Measurements from ENCODE around the gene CLPSL2. TPM values are rescaled to one million over a fixed set of nuclear protein-coding genes. Genes with fewer than 3 reads are reported as not detected.

Gene CLPSL2
- total RNA-seq, 1 donor: not detected

GRCh38 chr6:35775031-35775430, 1.4 kb upstream of the CLPSL2 start:
- H3K4me3 ChIP-seq (ENCODE audit: low read depth, low read length): no peak overlapping the region
- no peak for DNase-seq (ENCODE audit: low read depth)
- TF ChIP-seq CTCF (IDR thresholded peaks at IDR 0.05; ENCODE audit: insufficient read depth, low read depth, low read length): no peak

- no peak for TF ChIP-seq CTCF (IDR thresholded peaks at IDR 0.05; ENCODE audit: insufficient read depth, low read depth, low read length)
- no peak for DNase-seq (ENCODE audit: low read depth)
- no peak overlapping the region for H3K4me3 ChIP-seq (ENCODE audit: low read depth, low read length)
Measured at GRCh38 chr6:35777356-35778102, 1.1 kb downstream of the CLPSL2 start.

GRCh38 chr6:35778437-35778836, 2.0 kb downstream of the CLPSL2 start:
- no peak for TF ChIP-seq CTCF (IDR thresholded peaks at IDR 0.05; ENCODE audit: insufficient read depth, low read depth, low read length)
- no peak overlapping the region for H3K4me3 ChIP-seq (ENCODE audit: low read depth, low read length)

GRCh38 chr6:35780719-35781118, 4.3 kb downstream of the CLPSL2 start, which contains the start of gene CLPSL1:
TSS of gene CLPSL1 (plus strand) at chr6:35781019. CDS start at chr6:35781111, 92 bp downstream.
- TF ChIP-seq CTCF (IDR thresholded peaks at IDR 0.05; ENCODE audit: insufficient read depth, low read depth, low read length): no peak
- H3K4me3 ChIP-seq (ENCODE audit: low read depth, low read length): no peak within 1 kb of the TSS
- no peak for DNase-seq (ENCODE audit: low read depth)

More at GRCh38 chr6:35778437-35778836, 2.0 kb downstream of the CLPSL2 start:
- no peak for DNase-seq (ENCODE audit: low read depth)

GRCh38 chr6:35781290-35781689, 4.9 kb downstream of the CLPSL2 start:
- no peak overlapping the region for H3K4me3 ChIP-seq (ENCODE audit: low read depth, low read length)
- no peak for DNase-seq (ENCODE audit: low read depth)
- no peak for TF ChIP-seq CTCF (IDR thresholded peaks at IDR 0.05; ENCODE audit: insufficient read depth, low read depth, low read length)

GRCh38 chr6:35782424-35782823, 6.0 kb downstream of the CLPSL2 start:
- no peak for TF ChIP-seq CTCF (IDR thresholded peaks at IDR 0.05; ENCODE audit: insufficient read depth, low read depth, low read length)
- DNase-seq (ENCODE audit: low read depth): no peak

GRCh38 chr6:35784200-35784599, 7.8 kb downstream of the CLPSL2 start:
- no peak for DNase-seq (ENCODE audit: low read depth)
- TF ChIP-seq CTCF (IDR thresholded peaks at IDR 0.05; ENCODE audit: insufficient read depth, low read depth, low read length): no peak
- H3K4me3 ChIP-seq (ENCODE audit: low read depth, low read length): no peak overlapping the region

More at GRCh38 chr6:35782424-35782823, 6.0 kb downstream of the CLPSL2 start:
- no peak overlapping the region for H3K4me3 ChIP-seq (ENCODE audit: low read depth, low read length)
